HG03108 (cell line): ENCODE measurements around the gene RENBP.

ENCODE experiments used
- ATAC-seq: cut with Tn5 transposase; IDR thresholded peaks from one replicate; pipeline ENCODE4 v1.9.1; 2021; ENCODE audit warnings: moderate library complexity; ENCODE audit not compliant: unreplicated experiment

Gene RENBP

GRCh38 chrX:153901753-153902140 lies 42.7 kb downstream of the RENBP start:
- no peak for ATAC-seq

GRCh38 chrX:153900831-153901752 lies 43.4 kb downstream of the RENBP start:
- ATAC-seq: peak; percentile 94

GRCh38 chrX:153897899-153898298 lies 46.5 kb downstream of the RENBP start:
- ATAC-seq: no peak

GRCh38 chrX:153889123-153889522 lies 55.3 kb downstream of the RENBP start:
- ATAC-seq: no peak

GRCh38 chrX:153888344-153888743 lies 56.1 kb downstream of the RENBP start:
- peak; percentile 57 for ATAC-seq

GRCh38 chrX:153887385-153887784 lies 57.1 kb downstream of the RENBP start:
- ATAC-seq: no peak

- no peak for ATAC-seq
Measured at GRCh38 chrX:153886915-153887314, 57.5 kb downstream of the RENBP start.

- ATAC-seq: no peak
Measured at GRCh38 chrX:153885968-153886903, 58.2 kb downstream of the RENBP start, which contains the start of gene L1CAM. Gene L1CAM (minus strand): TSS chrX:153886173. CDS start chrX:153875836, 10,337 bp downstream.
